ENCODE measurements around the gene OLA1. TPM values are rescaled to one million over a fixed set of nuclear protein-coding genes. Genes with fewer than 3 reads are reported as not detected.
A peak's percentile ranks its signal among the peaks of the same experiment; 100 is the strongest.

OLA1 gene
- total and polyA plus RNA-seq, 2 of the 13 experiments (the other 11 are each of a cell fraction or from before 2014, with no cell fraction given), result 153 to 241 TPM

DNA sequence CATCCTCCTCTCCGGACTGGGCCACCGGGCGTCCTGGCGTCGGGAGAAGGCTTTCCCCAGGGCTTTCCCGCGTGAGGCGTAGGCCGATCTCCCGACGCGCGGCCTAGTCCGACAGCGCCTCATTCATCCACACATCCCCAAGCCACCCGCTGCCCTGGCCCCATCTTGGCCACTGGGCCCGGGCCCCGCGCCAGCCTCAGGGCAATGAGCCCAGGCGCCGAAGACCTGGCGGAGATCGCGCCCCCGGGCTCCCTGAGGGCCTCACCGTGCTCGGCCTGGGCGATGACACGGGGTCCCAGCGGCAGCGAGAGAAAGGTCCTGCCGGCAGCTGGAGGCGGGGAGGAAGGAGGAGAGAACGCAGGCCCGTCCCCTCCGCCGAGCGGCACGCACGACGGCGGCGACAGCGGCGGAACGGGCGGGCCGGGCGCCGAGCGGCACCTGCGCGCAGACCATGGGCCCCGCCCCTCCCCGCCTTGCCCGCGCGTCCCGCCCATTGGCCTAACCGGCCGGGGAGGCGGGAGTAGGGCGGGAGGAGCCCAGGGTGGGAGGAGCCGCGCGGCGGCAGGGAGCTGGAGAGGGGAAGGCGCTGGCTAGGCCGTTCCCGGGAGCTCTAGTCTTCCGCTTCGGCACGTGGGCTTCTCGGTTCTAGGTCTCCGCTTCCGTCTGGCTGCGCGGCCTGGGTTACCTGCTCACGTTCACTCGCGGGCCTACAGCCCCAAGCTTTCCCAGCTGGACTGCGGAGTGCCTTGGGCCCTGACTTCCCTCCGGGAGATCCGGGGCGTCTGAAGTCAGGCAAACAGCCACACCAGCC is at the start of gene OLA1 (continued):
- no peak; the same call in 1 of the 2 replicates for TF ChIP-seq ESRRA (CRISPR knock-in tag; IDR thresholded peaks at IDR 0.05; ENCODE audit: low read depth)
- TF ChIP-seq FOXP1 (IDR thresholded peaks at IDR 0.05), result no peak
- no peak for TF ChIP-seq FOXP1 (CRISPR knock-in tag; IDR thresholded peaks at IDR 0.05)
- TF ChIP-seq, protein P1, sequence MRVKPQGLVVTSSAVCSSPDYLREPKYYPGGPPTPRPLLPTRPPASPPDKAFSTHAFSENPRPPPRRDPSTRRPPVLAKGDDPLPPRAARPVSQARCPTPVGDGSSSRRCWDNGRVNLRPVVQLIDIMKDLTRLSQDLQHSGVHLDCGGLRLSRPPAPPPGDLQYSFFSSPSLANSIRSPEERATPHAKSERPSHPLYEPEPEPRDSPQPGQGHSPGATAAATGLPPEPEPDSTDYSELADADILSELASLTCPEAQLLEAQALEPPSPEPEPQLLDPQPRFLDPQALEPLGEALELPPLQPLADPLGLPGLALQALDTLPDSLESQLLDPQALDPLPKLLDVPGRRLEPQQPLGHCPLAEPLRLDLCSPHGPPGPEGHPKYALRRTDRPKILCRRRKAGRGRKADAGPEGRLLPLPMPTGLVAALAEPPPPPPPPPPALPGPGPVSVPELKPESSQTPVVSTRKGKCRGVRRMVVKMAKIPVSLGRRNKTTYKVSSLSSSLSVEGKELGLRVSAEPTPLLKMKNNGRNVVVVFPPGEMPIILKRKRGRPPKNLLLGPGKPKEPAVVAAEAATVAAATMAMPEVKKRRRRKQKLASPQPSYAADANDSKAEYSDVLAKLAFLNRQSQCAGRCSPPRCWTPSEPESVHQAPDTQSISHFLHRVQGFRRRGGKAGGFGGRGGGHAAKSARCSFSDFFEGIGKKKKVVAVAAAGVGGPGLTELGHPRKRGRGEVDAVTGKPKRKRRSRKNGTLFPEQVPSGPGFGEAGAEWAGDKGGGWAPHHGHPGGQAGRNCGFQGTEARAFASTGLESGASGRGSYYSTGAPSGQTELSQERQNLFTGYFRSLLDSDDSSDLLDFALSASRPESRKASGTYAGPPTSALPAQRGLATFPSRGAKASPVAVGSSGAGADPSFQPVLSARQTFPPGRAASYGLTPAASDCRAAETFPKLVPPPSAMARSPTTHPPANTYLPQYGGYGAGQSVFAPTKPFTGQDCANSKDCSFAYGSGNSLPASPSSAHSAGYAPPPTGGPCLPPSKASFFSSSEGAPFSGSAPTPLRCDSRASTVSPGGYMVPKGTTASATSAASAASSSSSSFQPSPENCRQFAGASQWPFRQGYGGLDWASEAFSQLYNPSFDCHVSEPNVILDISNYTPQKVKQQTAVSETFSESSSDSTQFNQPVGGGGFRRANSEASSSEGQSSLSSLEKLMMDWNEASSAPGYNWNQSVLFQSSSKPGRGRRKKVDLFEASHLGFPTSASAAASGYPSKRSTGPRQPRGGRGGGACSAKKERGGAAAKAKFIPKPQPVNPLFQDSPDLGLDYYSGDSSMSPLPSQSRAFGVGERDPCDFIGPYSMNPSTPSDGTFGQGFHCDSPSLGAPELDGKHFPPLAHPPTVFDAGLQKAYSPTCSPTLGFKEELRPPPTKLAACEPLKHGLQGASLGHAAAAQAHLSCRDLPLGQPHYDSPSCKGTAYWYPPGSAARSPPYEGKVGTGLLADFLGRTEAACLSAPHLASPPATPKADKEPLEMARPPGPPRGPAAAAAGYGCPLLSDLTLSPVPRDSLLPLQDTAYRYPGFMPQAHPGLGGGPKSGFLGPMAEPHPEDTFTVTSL (CRISPR knock-in tag; IDR thresholded peaks at IDR 0.05; ENCODE audit: borderline replicate concordance), result peak; percentile 17; the same call in 1 of the 2 replicates
- TF ChIP-seq ARNT2 (CRISPR knock-in tag; IDR thresholded peaks at IDR 0.05; ENCODE audit: low read depth), result peak; percentile 98
- TF ChIP-seq CCAR2 (optimal IDR thresholded peaks at IDR 0.05; ENCODE audit: low read depth, low read length), result no peak
- TF ChIP-seq EED (CRISPR knock-in tag; IDR thresholded peaks at IDR 0.05), result peak; percentile 91
- peak; percentile 22; the same call in 1 of the 2 replicates for TF ChIP-seq HOMEZ (CRISPR knock-in tag; IDR thresholded peaks at IDR 0.05; ENCODE audit: low read depth)
- peak; percentile 73 for TF ChIP-seq ZMYM2 (CRISPR knock-in tag; IDR thresholded peaks at IDR 0.05)
- TF ChIP-seq, protein P2, sequence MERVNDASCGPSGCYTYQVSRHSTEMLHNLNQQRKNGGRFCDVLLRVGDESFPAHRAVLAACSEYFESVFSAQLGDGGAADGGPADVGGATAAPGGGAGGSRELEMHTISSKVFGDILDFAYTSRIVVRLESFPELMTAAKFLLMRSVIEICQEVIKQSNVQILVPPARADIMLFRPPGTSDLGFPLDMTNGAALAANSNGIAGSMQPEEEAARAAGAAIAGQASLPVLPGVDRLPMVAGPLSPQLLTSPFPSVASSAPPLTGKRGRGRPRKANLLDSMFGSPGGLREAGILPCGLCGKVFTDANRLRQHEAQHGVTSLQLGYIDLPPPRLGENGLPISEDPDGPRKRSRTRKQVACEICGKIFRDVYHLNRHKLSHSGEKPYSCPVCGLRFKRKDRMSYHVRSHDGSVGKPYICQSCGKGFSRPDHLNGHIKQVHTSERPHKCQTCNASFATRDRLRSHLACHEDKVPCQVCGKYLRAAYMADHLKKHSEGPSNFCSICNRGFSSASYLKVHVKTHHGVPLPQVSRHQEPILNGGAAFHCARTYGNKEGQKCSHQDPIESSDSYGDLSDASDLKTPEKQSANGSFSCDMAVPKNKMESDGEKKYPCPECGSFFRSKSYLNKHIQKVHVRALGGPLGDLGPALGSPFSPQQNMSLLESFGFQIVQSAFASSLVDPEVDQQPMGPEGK (CRISPR knock-in tag; IDR thresholded peaks at IDR 0.05), result peak; percentile 39
- peak; percentile 91 for TF ChIP-seq GLI4 (CRISPR knock-in tag; IDR thresholded peaks at IDR 0.05; ENCODE audit: borderline replicate concordance)
- TF ChIP-seq ZHX2 (IDR thresholded peaks at IDR 0.05; ENCODE audit: low read depth), result peak; percentile 26; the same call in 1 of the 2 replicates
- peak; percentile 88 for TF ChIP-seq ZHX2 (CRISPR knock-in tag; IDR thresholded peaks at IDR 0.05; ENCODE audit: borderline replicate concordance)

Measured in HepG2 (cell line).